ENCODE results near the gene TUBA1C.
A peak's percentile ranks its signal among the peaks of the same experiment; 100 is the strongest.
"Not testable (repeated sequence)": the region's sequence is repeated elsewhere in the genome, so short reads cannot be mapped to it uniquely, and the experiment has no call there.

The TUBA1C gene

DNA sequence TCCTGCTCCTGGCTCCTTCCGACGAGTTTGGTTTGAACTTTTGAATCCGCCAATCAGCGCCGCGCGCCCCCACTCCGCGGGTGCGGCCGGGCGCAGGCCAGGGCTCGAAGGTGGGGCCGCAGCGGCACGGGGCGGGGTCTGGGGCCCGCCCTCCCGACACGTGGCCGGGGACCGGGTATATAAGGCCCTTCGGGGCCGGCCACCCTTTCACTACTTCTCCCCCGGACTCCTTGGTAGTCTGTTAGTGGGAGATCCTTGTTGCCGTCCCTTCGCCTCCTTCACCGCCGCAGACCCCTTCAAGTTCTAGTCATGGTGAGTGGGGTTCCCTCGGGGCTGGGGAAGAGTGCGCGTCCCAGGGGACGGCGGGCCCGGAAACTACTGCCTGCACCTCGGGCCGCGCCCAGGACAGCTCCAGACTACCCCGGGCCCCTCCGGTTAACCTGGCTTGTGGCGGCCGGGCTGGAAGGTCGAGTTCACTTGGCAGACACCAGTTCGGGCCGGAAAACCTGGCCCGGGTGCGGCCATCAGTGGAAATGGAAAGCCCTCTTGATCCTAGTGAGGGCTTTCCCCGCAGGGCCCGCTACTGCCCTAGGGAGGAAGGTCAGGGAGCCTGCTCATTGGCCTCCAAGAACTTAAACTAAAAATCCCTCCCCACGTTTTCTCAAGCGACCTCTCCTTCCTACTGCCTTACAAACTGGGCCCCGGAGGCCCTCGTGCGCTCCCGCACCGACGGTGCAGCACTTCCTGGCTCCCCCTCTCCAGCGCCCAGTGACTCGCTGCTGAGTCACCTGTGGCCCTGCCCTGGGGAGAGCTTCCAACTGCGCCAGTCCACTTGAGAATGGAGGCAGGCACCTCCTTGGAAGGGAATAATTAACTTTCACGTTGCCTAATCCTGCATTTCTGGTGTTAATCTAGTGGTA is at the start of gene TUBA1C:
TUBA1C (plus strand) TSS at position 210 of the 920 bp plus-strand sequence; CDS start at position 310, 100 bp downstream.
- peak; percentile 93 for DNase-seq (ENCODE audit: low spot score)

DNA sequence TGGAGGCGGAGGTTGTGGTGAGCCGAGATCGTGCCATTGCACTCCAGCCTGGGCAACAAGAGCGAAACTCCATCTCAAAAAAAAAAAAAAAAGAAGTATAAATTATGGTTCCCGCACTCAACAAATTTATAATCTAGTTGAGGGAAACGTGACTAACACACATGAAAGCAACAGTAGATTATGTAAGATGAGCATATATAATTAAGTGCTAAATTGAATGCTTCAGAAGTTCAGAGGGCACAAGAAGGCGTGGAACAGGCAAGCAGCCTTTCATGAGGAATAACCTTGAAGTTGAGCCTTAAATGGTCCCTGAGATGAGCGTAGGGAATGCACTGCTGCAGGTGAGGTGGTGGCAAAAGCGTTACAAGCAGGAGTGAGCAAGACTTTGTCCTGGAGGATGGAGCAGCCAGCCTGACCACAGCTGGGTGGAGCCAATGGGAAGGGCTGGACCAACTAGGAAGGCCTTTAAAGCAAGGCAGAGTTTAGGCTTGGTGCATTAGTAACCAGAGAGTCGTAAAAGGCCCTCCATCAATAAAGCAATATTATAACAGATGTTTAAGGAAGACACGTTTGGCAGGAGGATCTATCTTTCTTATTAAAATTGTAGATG is 45.4 kb upstream of the TUBA1C start:
- no peak for DNase-seq (ENCODE audit: low spot score)

DNA sequence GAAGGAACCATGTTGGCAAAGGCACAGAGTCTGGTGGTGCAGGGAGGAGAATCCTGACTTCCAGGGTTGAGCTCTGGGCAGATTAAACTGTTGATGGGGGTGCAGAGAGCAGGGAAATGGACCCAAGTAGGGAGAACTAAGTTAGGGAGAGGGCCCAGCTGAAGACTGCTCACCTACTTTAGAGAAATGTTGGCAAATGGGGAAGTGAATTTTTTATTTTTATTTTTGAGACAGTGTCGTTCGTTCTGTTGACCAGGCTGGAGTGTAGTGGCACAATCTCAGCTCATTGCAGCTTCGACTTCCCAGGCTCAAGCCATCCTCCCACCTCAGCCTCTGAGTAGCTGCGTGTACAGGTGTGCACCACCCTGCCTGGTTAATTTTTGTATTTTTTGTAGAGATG is 43.9 kb upstream of the TUBA1C start:
- DNase-seq (ENCODE audit: low spot score), result no peak

DNA sequence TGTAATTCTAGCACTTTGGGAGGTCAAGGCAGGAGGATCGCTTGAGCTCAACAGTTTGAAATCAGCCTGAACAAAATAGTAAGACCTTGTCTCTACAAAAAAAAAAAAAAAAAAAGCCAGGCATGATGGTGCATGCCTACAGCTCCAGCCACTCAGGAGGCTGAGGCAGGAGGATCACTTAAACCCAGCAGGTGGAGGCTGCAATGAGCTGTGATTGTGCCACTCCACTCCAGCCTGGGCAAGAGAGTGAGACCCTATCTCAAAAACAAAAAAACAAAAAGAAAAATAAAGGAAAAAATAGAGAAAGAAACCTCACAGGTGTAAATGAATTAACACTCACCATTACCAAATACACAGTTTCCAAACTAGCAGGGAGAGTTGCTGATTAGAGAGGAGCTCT is 41.8 kb upstream of the TUBA1C start:
- no peak for DNase-seq (ENCODE audit: low spot score)

DNA sequence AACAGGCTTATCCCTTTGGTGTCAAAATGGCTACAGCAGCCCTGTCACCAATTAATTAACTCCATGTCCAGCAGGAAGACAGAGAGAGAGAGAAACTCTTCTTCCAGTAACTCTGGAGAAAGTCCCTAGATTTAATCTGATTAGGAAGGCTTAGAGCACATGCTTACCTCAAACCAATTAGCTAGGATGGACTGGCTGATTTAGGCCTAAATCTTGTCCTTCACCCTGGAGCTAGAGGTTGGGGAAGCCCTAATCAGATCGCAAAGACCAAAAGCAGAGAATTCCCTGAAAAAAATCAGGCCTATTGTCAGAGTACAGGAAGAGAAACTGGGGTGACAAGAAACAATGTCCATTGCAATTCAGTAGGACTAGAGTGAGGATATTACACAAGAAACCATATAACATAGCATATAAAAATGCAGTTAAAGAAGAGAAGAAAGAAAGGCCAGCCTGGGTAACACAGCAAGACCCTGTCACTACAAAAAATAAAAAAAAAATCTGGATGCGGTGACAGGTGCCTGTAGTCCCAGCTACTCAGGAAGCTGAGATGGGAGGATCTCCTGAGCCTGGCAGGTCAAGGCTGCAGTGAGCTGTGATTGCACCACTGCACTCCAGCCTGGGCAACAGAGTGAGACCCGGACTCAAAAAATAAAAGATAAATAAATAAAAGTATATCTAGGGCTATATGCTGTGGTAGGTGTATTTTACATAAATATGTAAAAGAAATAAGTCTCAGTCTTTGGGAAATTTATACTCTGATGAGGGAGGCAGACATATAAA is 41.1 kb upstream of the TUBA1C start:
- DNase-seq (ENCODE audit: low spot score), result no peak

DNA sequence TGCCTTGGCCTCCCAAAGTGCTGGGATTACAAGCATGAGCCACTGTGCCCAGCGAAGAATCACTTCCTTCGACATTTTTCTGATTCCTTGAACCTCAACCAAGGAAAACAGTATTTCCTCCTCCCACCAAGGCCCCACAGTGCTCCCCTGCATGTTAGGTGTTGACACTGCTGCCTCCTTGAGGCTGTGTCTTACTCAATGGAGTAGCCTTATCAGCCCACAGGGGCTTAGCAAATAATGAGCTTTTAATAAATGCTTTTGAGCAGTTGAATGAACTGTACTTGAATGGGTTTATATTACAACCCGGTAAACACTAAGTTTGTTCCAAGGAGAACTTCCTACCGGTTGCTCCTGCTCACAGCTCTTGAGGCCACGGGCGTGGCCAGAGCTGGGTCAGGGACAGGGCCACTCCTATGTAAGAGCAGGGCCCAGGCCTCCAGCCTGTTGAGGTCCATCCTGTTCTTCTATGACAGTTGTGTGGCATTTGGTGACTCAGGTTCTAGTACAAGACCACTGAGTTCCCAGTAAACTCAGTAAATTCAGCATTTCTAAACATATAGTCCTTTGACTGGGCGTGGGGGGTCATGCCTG is 39.2 kb upstream of the TUBA1C start:
- no peak for DNase-seq (ENCODE audit: low spot score)

DNA sequence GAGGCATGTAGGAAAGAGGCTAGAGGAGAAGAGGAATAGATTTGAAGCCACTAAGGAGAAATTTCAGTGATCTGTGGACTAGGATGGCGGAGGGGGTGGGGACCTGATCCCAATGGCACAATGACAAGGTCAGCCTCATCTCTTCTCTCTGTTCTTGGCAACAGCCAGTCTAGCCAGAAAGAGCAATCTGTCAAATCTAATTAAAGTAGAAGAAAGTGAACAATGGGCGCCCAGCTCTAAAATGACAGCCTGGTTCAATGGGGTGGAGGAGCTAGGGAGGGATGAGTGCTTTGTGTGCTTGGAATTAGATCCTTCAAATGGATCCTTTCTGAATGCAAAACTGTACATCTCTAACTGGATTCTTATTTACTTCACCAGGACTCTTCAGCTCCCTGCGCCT is 37.2 kb upstream of the TUBA1C start:
- no peak for DNase-seq (ENCODE audit: low spot score)

DNA sequence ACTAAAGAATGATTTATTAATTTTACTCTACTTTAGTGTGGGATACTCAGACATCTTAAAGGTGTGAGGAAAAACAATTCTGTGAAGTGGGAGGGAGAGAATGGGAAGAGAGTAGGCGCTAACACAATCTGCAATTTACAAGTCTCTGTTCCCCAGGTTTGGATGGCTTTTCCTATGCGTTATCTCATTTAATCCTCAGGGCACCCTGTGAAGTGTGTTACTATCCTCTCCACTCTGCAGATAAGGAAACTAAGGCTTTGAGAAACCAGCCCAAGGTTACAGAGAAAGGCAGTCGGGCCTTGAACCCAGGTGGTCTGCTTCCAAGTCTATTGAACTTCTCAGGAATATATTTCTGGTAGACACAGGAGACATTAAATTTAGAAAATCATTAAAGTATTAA is 36.2 kb upstream of the TUBA1C start:
- DNase-seq (ENCODE audit: low spot score), result no peak

DNA sequence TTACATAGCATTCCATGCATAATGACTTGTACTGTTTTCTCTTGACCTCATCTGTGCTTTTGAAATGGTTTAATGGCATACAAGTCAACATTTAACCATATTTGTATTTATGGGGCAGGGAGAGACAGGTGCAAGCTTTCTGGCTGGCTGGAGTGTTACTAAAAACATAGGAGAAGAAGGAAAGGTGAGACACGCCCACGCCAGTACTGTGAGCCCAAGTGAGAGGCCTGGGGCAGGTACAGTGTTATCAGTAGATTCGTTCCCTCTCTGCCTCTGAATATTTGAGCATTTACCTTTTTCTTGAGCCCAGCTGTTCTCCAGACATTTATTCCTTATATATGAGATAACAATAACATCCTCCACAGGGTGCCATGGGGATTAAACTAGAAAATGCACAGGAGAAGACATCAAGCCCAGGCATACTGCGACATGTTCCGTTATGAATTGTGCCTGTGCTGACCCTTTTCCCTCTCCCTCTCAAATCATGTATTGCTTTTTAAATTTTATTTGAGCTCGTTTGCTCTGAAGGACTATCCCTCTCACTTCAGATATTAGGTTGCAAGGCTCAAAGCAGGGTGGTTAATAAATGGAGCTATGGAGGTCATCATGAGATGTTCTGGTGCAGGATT is 34.6 kb upstream of the TUBA1C start:
- DNase-seq (ENCODE audit: low spot score), result no peak

DNA sequence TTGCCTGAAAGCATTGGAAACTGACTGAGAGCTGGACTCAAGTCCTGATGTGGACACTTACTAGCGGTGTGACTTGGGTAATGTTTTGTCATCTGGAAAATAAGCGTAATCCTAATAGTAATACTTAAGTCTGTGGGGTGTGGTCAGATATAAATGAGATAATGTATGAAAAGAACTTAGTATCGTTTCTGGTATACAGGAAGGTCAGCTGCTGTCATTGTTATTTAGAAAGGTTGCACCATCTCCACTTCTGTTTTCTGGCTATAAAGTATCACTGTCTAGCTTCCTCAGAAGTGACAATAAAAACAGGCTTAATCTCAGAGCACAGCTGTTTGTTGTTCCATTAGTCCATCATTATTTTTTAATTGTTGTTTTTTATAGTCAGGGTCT is 34.1 kb upstream of the TUBA1C start:
- DNase-seq (ENCODE audit: low spot score), result no peak

DNA sequence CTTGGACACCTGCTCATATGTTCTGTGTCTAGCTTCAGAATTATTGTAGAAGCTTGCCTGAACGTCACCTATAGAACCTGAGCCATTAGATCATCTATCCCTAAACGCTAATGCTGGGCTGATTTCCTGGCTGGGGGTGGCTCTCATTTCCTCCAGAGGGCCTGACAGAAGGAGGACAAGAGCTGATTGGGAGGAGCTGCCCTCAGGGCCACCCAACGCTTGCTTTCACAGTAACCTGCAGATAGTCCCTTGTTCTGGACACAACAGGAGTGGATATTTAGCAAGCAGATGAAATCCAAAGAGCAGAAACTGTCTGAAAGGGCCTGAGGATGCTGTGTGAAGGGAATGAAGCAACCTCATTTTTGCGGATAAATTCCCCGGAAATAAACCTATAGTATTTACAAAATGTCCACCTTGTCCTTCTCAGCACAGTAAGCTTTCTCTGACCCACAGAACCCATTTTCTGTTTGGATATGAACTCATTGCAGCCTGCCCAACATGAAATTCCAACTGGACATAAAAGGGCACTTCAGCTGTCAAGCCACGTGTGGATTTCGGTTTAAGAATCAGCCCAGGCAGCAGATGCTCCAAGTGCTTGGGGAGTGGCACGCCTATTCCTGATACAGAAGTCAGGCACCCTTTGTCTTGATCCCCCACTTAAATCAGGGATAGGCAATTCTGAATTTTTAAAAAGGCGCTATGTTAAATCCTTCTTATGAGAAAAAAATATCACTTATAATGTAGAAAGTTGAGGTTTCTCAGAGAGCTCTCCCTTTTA is 32.8 kb upstream of the TUBA1C start:
- no peak for DNase-seq (ENCODE audit: low spot score)

DNA sequence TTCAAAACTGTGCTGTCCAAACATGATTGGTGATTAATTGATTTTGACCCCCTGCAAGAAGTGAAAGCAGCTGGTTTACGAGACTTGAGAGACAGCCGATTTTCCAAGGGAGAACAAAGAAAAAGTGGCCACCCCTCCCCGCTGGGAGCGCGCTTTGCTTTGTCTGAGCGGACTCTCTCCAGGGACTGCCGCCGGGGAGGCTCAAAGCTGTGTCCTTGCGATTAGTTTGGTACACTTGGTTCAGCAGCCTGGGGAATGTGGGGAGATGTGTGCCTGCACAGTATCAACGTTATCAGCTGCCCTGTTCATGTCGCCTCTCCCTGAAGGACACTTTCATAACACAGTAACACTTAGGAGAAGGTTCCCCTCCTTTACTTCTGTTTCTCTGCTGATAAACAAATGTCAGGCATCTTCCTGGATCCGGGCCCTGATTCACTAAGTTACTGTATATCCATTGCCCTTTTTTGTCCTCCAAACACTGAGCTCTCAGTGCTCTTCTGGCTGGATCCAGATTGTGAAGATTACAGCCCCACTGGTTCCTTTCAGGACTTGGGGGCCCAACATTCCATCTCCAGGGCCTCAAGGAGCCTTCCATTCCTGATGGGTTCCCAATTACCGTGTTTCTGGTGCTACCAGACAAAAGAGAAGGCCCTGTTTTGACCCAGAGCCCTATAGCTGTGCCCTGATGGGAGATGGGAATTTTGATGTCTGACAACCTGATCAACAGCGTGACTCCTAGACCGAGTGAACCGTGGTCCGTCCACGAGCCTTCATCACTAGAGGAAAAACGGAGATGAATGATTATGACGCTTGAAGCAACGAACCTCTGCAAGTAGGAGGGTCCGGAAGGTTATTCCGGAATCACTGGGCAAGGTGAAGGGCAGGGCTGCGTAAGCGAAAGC is 31.7 kb upstream of the TUBA1C start:
- no peak for DNase-seq (ENCODE audit: low spot score)

DNA sequence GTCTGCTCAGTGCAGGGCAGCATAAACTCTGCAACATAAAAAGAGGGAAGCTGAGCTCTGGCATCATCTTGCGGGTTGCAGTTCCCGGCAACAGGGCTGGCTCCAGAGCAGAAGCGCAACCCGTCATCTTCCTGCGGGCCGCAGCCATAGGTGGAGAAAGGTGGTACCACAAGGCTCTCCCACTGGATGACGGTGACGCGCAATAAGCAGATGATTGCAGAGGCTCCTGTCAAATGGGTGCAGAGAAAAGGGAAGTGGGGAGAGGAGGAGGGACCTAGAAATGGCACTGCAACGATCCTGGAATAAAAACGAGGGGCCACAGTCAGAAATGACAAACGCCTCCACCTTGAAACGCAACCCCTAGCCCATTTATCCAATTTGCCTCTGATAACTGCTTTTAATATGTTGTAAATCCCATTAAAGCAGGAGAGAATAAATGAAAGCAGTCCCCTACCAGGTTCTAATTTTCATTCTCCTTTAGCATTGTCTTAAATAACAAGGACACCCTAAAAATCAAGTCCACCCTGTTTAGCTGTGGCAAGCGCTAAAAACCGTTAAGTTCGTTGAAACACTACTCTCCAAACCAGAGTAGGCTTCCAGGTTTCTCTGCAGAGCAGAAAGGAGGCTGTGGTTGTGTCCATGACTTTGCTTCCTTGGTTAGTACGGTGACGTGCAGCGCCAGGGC is 30.9 kb upstream of the TUBA1C start:
- DNase-seq (ENCODE audit: low spot score), result no peak

DNA sequence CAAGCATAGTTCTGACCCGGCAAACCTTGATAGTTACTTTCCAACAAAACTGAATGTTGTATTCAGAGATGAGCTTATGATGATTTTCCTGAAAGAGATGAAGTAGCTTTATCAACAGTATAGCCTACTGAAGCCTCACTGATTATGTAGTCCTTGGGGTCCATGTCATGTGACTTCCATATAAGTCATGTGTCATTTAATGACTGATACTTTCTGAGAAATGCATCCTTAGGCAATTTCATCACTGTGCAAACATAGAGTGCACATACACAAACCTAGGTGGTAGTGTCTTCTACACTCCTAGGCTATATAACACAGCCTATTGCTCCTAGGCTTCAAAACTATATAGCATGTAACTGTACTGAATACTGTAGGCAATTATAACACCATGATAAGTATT is 28.5 kb upstream of the TUBA1C start:
- DNase-seq (ENCODE audit: low spot score), result no peak

DNA sequence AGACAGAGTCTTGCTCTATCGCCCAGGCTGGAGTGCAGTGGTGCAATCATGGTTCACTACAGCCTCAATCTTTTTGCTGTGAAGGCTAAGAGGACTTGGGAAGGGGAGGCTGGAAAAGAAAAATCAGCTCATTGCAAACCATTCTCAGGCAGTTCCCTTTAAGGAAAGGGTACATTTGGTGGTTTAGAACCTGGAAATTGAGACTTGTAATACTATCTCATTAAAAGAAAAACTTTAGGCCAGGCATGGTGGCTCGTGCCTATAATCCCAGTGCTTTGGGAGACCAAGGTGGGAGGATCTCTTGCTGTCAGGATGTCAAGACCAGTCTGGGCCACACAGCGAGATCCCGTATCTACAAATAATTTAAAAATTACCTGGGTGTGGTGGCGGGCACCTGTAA is 21.3 kb upstream of the TUBA1C start:
- DNase-seq (ENCODE audit: low spot score), result no peak

DNA sequence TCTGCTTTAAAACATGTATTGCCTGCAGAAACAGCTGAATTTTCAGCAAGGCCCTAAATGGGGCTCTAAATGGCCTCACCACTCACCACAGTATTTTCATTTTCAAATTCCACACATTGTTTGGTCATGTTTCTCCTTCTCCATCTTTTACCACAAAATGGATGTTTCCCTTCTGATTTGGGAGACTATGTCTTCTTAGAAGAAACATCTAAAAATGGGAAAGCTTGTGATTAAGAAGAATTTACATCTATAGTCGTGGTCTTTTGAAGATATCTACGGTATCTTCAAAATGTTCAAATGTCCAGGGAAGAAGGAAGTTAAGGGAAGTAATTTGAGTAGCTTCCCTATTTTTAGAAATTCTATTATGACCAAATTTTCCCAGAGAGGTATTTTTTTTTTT is 20.7 kb upstream of the TUBA1C start:
- DNase-seq (ENCODE audit: low spot score), result no peak

DNA sequence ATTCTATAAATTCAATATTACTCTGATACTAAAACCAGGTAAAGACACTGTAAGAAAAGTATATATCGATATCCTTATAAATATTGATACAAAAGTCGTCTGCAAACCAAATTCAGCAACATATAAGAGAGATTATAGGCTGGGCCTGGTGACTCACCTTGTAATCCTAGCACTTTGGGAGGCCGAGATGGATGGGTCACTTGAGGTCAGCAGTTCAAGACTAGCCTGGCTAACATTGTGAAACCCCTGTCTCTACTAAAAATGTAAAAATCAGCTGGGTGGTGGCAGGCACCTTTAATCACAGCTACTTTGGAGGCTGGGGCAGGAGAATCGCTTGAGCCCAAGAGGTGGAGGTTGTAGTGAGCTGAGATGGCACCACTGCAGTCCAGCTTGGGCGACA is 13.5 kb upstream of the TUBA1C start:
- DNase-seq (ENCODE audit: low spot score), result no peak

DNA sequence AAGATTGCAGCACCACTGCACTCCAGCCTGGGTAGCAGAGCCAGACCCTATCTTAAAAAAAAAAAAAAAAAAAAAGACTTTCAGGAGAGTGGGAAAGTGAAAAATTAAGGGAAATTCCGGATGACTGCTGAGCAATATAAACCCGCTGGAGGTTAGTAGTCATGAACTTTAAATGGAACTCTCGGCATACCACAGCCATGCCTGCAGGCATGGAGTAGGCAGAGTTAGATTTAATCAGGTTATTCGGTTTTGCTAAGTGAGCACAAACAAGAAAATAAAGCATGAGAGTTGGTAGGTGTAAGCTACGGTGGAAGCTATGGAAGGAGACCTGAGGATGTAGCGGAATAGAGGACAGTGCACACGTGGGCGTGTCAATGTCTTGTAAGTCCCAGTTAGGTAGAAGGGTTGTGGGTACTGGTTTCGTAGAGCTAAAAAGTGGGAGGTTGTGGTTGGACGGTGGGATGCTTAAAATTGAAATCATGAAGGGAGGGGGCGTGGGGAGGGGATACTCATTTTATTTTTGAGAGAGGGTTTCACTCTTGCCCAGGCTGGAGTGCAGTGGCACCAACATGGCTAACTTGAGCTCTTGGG is 11.8 kb upstream of the TUBA1C start:
- no peak for DNase-seq (ENCODE audit: low spot score)

DNA sequence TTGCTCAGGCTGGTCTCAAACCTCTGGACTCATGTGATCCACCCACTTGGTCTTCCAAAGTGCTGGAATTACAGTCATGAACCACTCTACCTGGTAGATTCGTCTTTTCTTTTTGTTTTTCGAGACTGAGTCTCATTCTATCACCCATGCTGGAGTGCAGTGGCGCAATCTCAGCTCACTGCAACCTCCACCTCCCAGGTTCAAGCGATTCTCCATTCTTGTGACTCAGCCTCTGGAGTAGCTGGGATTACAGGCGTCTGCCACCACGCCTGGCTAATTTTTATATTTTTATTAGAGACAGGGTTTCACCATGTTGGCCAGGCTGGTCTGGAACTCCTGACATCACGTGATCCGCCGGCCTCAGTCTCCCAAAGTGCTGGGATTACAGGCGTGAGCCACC is 9.4 kb upstream of the TUBA1C start:
- not testable (repeated sequence) for DNase-seq (ENCODE audit: low spot score)
